Testis (tissue), 2 donors: ENCODE results near the gene ALDH1A2.

Experiments
- CTCF ChIP-seq, 3 experiments: fragments of 450-650 bp in 2 of 3; fragments of 200-600 bp in 1 of 3; sonication (generic) in 1 of 3; IDR thresholded peaks; one replicate each; pipeline ENCODE4 v1.5.1; 2016 to 2019; ENCODE audit warnings: antibody characterized with exemption in 3 of 3, mild to moderate bottlenecking in 2 of 3, moderate library complexity in 1 of 3
- POLR2A ChIP-seq: fragments of 450-650 bp; IDR thresholded peaks from one replicate; pipeline ENCODE4 v1.6.1; 2017; ENCODE audit warnings: antibody characterized with exemption, mild to moderate bottlenecking, moderate library complexity

DNA sequence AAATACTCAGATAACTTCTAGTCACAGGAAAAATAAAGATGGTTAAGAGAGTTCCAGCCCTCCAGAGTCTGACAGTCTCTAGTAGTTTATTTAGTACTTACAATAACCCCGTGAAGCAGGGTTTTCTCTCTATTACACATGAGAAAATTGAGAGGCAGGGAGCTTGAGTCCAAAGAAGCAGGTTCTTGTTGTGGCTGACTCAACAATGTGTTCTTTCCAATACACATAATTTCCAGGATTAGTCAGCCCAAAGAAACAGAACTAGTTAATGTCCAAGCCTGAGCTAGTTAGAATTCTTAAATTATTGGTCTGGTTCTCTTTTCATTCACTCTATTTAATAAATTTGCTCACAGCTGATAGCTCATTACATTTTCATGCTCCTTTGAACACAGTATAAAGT lies 49.9 kb downstream of the ALDH1A2 start:
- TF ChIP-seq CTCF (IDR thresholded peaks at IDR 0.05) (no peak), POLR2A (no peak)
